Stimulated activated CD8-positive, alpha-beta memory T cell treated with anti-CD3 and anti-CD28 coated beads, Interleukin-2, amount 100 ng/mL, for 1 hour (primary cell): ENCODE measurements around the gene SSH2.
"Not testable (repeated sequence)": the region's sequence is repeated elsewhere in the genome, so short reads cannot be mapped to it uniquely, and the experiment has no call there.

ENCODE experiments used
- DNase-seq, 2 donors: peaks; one replicate each; pipeline ENCODE4 v3.0.0-alpha.2; 2020; ENCODE audit warnings: low read depth in 2 of 2

The SSH2 gene

GRCh38 chr17:29669266-29669665, 260.8 kb downstream of the SSH2 start:
- no peak for DNase-seq

DNA sequence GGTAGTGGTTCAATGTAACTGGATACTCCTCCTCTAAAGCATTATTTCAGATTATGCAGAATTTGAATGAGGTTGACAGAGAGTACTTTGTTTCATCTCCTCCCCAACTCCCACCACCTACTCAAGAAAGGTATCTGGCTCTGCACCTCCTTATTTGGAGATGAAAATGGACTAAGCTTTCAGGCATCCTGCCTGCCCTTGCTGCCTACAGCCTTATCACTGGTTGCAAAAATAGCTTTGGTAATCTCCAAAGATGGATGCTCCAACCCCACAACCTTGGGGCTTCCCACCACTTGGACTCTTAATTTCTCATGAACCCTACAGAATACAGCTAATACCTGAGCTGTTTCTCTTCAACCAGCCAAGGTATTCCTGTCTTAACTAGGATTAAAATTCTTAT, 262.1 kb downstream of the SSH2 start:
- no peak for DNase-seq

GRCh38 chr17:29665481-29665810, 264.6 kb downstream of the SSH2 start:
- DNase-seq: no peak

DNA sequence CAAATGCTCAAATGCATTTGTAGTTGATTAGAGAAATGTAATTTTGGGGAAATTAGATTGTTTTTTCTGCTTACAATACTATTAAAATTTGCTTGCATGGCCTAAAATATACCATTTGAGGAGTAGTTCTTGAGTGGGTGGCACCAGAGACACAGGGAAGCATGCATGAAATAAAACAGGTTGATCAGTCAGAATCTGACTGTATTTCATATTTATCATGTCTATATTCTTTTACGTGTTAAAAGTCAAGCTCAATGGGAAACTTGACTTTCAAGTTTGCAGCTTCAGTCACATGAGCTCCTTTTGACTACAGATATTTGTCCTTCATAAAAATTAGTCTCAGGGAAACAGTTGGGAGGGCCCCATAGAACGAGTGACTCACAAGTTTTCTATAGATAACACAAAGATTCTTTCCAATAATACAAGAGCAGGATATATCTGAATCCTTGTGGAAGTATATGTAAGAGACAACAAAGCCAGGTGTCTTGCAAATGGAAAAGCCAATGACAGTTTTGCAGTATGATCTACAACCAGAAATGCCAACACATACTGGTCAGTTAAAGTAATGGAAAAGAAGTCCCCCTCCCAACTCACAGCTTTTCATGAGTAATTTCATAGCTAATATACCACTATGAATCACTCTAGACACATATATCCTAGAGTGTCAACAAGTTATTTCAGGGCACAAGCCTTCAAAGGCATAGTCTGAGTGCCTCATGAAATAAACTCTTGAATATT, 265.1 kb downstream of the SSH2 start:
- DNase-seq: no peak

GRCh38 chr17:29663155-29663554, 266.9 kb downstream of the SSH2 start:
- DNase-seq: no peak

- DNase-seq: no peak
Measured at GRCh38 chr17:29661213-29661612, 268.8 kb downstream of the SSH2 start.

- no peak for DNase-seq
Measured at GRCh38 chr17:29659155-29659554, 270.9 kb downstream of the SSH2 start.

GRCh38 chr17:29655323-29655722, 274.7 kb downstream of the SSH2 start:
- DNase-seq: no peak

GRCh38 chr17:29653995-29654714, 275.9 kb downstream of the SSH2 start:
- DNase-seq: no peak

DNA sequence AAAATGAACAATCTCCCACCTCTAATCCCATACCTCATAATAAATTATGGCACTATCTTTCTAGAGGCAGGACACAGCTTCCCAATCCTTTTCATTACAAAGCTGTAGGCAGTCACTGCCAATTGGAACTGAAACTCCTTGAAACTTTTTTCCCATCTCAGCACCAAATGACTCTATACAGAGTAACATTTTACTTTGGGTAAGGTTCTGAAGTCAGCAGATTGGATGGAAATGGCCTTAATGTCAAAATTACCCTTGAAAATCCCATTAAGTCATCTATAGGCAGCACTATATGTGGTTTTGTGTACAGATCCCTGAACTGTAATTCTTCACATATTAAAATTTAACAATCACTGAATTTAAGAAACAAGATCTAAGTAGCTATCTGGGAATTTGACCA, 277.1 kb downstream of the SSH2 start:
- no peak for DNase-seq

DNA sequence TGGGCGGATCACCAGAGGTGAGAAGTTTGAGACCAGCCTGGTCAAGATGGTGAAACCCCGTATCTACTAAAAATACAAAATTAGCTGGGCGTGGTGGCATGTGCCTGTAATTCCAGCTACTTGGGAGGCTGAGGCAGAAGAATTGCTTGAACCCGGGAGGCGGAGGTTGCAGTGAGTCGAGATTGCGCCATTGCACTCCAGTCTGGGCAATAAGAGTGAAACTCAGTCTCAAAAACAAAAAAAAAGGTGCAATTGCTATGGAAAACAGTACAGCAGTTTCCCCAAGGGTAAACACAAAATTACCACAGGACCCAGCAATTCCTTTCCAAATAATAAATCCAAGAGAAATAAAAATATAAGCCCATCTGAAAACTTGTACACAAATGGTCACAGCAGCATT, 278.1 kb downstream of the SSH2 start:
- DNase-seq: not testable (repeated sequence)

DNA sequence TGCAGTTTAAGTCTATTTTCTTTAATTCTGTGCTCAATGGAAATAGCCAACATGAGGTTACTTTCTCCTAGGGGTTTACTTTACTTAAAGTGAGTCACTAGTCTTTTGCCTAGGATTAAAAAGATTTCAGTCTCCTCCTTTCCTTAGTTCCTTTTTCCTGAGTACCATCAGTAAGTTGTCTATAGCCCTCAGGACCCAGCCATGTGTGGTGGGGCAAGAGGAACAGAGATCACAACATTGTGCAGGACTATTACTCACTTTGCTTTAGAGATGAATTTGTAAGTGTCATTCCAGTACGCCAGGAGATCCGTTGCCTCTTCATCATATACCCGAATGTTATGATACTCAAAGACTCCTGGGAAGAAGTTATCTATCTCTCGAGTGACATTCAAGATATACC, 279.6 kb downstream of the SSH2 start:
- no peak for DNase-seq

- no peak for DNase-seq
Measured at GRCh38 chr17:29649359-29649758, 280.7 kb downstream of the SSH2 start.

GRCh38 chr17:29648005-29648404, 282.0 kb downstream of the SSH2 start:
- DNase-seq: no peak

GRCh38 chr17:29645515-29646051, 284.4 kb downstream of the SSH2 start:
- DNase-seq: no peak

- DNase-seq: no peak
Measured at GRCh38 chr17:29643817-29644160, 286.2 kb downstream of the SSH2 start.

DNA sequence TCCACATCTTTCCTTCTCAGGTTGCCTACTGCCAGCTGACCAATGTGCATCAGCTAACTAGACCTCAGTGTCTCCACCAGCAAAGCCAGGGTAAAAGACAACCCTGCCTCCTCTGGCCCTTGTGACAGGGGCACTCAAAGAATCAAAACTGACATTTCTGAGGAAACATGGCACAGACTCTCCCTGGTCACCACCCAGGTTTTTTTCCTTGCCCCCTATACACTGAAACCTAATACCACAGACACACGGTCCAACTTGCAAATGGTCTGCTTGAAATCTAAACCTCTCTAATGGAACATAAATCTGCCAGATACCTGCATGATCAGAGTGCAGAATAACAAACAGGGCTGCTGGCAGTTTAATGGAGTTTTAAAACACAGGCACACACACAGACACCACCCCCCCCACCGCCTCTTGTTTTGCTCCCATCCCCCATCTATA, 287.8 kb downstream of the SSH2 start:
- no peak for DNase-seq

DNA sequence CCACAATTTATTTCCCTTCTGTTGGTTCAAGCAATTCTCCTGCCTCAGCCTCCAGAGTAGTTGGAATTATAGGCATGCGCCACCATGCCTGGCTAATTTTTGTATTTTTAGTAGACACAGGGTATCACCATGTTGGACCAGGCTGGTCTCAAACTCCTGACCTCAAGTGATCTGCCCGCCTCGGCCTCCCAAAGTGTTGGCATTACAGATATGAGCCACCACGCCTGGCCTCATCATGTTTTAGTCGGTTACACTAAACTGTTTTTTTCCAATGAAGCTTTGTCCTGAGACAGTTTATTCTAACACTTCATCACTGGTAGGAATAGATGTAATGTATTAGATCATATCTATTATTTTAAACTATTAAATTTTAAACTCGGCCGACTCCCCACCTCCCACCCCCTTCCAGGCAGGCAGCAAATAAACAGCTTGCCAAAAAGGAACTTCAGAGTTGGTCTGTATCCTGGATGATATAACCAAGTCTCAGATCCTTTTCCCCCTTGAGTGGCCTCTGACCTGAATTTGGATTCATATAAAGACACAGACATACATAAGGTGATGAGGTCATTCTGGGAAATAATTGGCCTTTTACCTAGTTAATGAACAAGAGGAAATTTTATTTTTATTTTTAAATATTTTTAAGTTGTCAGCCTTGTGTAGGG, 288.9 kb downstream of the SSH2 start:
- DNase-seq: no peak

GRCh38 chr17:29640413-29640812, 289.6 kb downstream of the SSH2 start:
- DNase-seq: no peak

DNA sequence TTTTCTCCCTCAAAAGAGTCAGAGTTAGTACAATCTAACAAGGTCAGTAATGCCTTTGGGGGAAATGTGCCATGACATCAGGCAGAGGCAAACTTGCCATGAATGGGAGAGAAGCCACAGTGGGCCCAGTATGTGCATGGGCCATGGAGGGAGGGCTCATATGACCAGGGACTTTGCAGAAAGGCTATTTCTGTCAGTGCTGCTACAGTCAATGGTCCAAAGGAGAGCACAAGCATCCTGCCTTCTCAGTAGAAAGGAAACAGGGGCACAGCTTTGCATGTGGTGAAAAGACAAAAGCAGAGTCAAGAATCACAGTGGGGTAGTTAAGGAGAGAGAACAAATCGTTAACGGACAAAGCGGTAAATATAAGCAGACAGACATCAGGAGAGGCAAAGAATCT, 296.1 kb downstream of the SSH2 start:
- DNase-seq: no peak

- no peak for DNase-seq
Measured at GRCh38 chr17:29630630-29631193, 299.3 kb downstream of the SSH2 start.

DNA sequence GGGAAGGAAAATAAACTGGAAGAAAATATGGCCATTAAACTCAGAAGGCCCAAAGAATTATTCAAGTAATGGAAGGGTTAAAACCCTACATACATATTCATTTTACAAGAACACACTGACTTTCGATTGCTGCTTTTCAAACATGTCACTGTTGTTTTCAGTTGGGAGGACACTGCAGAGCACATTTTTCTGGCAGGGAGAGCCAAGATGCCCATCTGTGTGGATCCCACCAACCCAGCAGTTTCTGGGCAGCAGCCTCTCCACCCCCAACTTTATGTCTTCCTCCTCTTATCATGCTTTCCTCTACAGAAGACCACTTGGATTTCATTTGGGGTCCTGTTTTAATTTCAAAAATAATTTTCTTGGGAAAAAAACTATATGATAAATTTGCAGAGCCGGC, 300.2 kb downstream of the SSH2 start:
- no peak for DNase-seq

DNA sequence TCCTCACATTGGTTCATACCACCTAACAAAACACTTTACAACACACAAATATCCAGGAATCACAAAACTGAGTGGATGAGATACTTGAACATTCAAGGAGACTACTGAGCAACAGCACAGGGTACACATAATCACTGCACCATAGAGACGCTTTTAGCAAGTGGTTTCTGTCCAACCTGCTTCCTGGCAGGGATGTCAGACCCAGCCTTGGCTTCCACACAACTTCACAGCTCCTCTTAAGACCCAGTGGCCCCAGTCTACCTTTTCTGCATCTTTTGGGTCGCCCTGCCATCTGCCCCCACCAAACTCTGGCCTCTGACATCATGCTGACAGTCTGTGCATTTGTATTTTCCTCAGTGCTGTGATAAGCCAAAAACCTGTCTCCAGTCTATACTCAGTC, 301.4 kb downstream of the SSH2 start:
- no peak for DNase-seq
